GM12878 (cell line): ENCODE results near the gene ASIC2. TPM values are rescaled to one million over a fixed set of nuclear protein-coding genes. Genes with fewer than 3 reads are reported as not detected.

Experiments used
- ATAC-seq: fragments of 200-7000 bp; cut with Tn5 transposase; 3 replicates; pipeline ENCODE4 v1.9.1; 2020; ENCODE audit warnings: mild to moderate bottlenecking, moderate library complexity
- BruUV-seq: library from RNA; stranded (reverse); fragments of 400-500 nt; replicated peaks from 2 replicates; lab custom pipeline; 2021; lab: Mats Ljungman, UMichigan
- CTCF ChIA-PET: fragments of 300-600 bp; sonication (Branson Sonifier 250); formaldehyde crosslinking; extraction: SDS; loops from one replicate; lab custom pipeline; 2021; ENCODE audit warnings: inconsistent platforms; lab: Yijun Ruan, JAX
- POLR2A ChIA-PET: fragments of 350-600 bp; formaldehyde crosslinking; extraction: SDS; loops from one replicate; lab custom pipeline; 2021; ENCODE audit warnings: inconsistent platforms; lab: Charles Lee
- RAD21 ChIA-PET: fragments of 300-600 bp; sonication (Branson Sonifier 250); formaldehyde crosslinking; loops from one replicate; lab custom pipeline; 2023; ENCODE audit warnings: antibody characterized with exemption; ENCODE audit not compliant: unreplicated experiment; lab: Charles Lee
- SMC1A ChIA-PET: fragments of 300-600 bp; sonication (Branson Sonifier 250); formaldehyde crosslinking; loops from one replicate; lab custom pipeline; 2023; ENCODE audit not compliant: unreplicated experiment, uncharacterized antibody; lab: Charles Lee
- DNase-seq: peaks from one replicate; pipeline ENCODE4 v3.0.0-alpha.2; 2011; ENCODE audit warnings: low read depth, low spot score
- FAIRE-seq: peaks from 3 replicates; lab custom pipeline; 2011; peaks lifted over from hg19 to GRCh38; lab: Jason Lieb, UNC
- H2AFZ ChIP-seq: 2 replicates; pipeline ENCODE4 v1.6.0; 2011; ENCODE audit warnings: low read depth, low read length, control low read depth; ENCODE audit not compliant: control insufficient read depth
- H3K27ac ChIP-seq: 2 replicates; pipeline ENCODE4 v1.5.1; 2011; ENCODE audit warnings: control low read depth; ENCODE audit not compliant: control insufficient read depth, insufficient read depth
- H3K27me3 ChIP-seq, 2 experiments: replicated peaks in 1 of 2; 2 replicates each; pipeline versions ENCODE4 v1.6.0 to v1.6.1; 2011; ENCODE audit warnings: low read length in 1 of 2; ENCODE audit not compliant: control insufficient read depth in 2 of 2, insufficient read depth in 2 of 2
- H3K36me3 ChIP-seq, 2 experiments: 2 replicates each; pipeline ENCODE4 v1.5.1; 2011; ENCODE audit warnings: low read length in 1 of 2; ENCODE audit not compliant: control insufficient read depth in 2 of 2, insufficient read depth in 2 of 2
- H3K4me1 ChIP-seq: 2 replicates; pipeline ENCODE4 v1.6.1; 2011; ENCODE audit warnings: mild to moderate bottlenecking, low read length, moderate library complexity, mixed read lengths; ENCODE audit not compliant: control insufficient read depth, insufficient read depth
- H3K4me2 ChIP-seq: 2 replicates; pipeline ENCODE4 v1.6.0; 2011; ENCODE audit warnings: control low read depth; ENCODE audit not compliant: control insufficient read depth, insufficient read depth
- H3K4me3 ChIP-seq: fragments of 200-600 bp; sonication (generic); 2 replicates; pipeline ENCODE4 v1.5.1; 2016
- H3K79me2 ChIP-seq: 2 replicates; pipeline ENCODE4 v1.6.0; 2011; ENCODE audit warnings: low read length; ENCODE audit not compliant: control insufficient read depth, insufficient read depth
- H3K9ac ChIP-seq: 2 replicates; pipeline ENCODE4 v1.8.0; 2011; ENCODE audit warnings: low read length, control low read depth, mixed read lengths; ENCODE audit not compliant: control insufficient read depth, insufficient read depth
- H3K9me3 ChIP-seq: replicated peaks from 3 replicates; pipeline ENCODE4 v1.5.1; 2011; ENCODE audit warnings: mild to moderate bottlenecking, low read length; ENCODE audit not compliant: control insufficient read depth, insufficient read depth
- H4K20me1 ChIP-seq: 2 replicates; pipeline ENCODE4 v1.6.0; 2011; ENCODE audit not compliant: control insufficient read depth, insufficient read depth
- BHLHE40 ChIP-seq, 2 experiments: fragments of 450-650 bp in 1 of 2; IDR thresholded peaks; 2 replicates each; pipeline ENCODE4 v1.6.1; 2011 to 2017; ENCODE audit warnings: low read depth in 2 of 2, borderline replicate concordance in 1 of 2, improper control_type of control experiment in 1 of 2, low read length in 1 of 2, mild to moderate bottlenecking in 1 of 2
- CHD2 ChIP-seq: IDR thresholded peaks from 2 replicates; pipeline ENCODE4 v1.6.1; 2011; ENCODE audit warnings: low read depth, low read length, improper control_type of control experiment, borderline replicate concordance
- EGR1 ChIP-seq, 2 experiments: IDR thresholded peaks; 1 replicate in 1 of 2; 2 replicates in 1 of 2; pipeline ENCODE4 v1.6.1; 2011 to 2012; ENCODE audit warnings: low read depth in 2 of 2, low read length in 2 of 2, borderline replicate concordance in 1 of 2, mild to moderate bottlenecking in 1 of 2, moderate library complexity in 1 of 2
- EZH2 ChIP-seq: IDR thresholded peaks from 2 replicates; pipeline ENCODE4 v1.6.1; 2012; ENCODE audit warnings: low read depth, mild to moderate bottlenecking, control low read depth, inconsistent platforms, low read length, borderline replicate concordance; ENCODE audit not compliant: control insufficient read depth
- MYC ChIP-seq: IDR thresholded peaks from 2 replicates; pipeline ENCODE4 v1.6.1; 2011; ENCODE audit warnings: mild to moderate bottlenecking, low read length, moderate library complexity, inconsistent platforms; ENCODE audit not compliant: insufficient read depth, insufficient replicate concordance, insufficient read length, severe bottlenecking
- NFIC ChIP-seq: IDR thresholded peaks from 2 replicates; pipeline ENCODE4 v1.6.1; 2012; ENCODE audit warnings: low read depth, mild to moderate bottlenecking, inconsistent platforms, low read length, moderate library complexity
- NFYB ChIP-seq: IDR thresholded peaks from 2 replicates; pipeline ENCODE4 v1.6.1; 2011; ENCODE audit warnings: low read depth, mild to moderate bottlenecking, low read length, improper control_type of control experiment, moderate library complexity; ENCODE audit not compliant: insufficient read depth
- NR2C2 ChIP-seq: IDR thresholded peaks from 2 replicates; pipeline ENCODE4 v1.6.1; 2011; ENCODE audit warnings: borderline replicate concordance, low read depth; ENCODE audit not compliant: control insufficient read depth, insufficient read length
- POLR2AphosphoS5 ChIP-seq: IDR thresholded peaks from 2 replicates; pipeline ENCODE4 v1.6.1; 2011; ENCODE audit warnings: mild to moderate bottlenecking, low read length, inconsistent platforms
- RB1 ChIP-seq: fragments of 450-650 bp; formaldehyde crosslinking; IDR thresholded peaks from 2 replicates; pipeline ENCODE4 v1.6.1; 2017; ENCODE audit warnings: mild to moderate bottlenecking, borderline replicate concordance
- SIX5 ChIP-seq: IDR thresholded peaks from 2 replicates; pipeline ENCODE4 v1.6.1; 2011; ENCODE audit warnings: mild to moderate bottlenecking, low read depth, low read length, moderate library complexity; ENCODE audit not compliant: severe bottlenecking
- SMAD1 ChIP-seq: fragments of 450-650 bp; IDR thresholded peaks from 2 replicates; pipeline ENCODE4 v1.6.1; 2018; ENCODE audit warnings: mild to moderate bottlenecking, low read depth; ENCODE audit not compliant: partially characterized antibody
- ZZZ3 ChIP-seq: IDR thresholded peaks from 2 replicates; pipeline ENCODE4 v1.6.1; 2011; ENCODE audit warnings: low read depth; ENCODE audit not compliant: control insufficient read depth, insufficient read length
- WGBS: methylation state at CpG from one replicate; pipeline ENCODE4 v1.1.6; 2016; ENCODE audit warnings: low lambda C conversion rate; ENCODE audit not compliant: insufficient replicate concordance, insufficient coverage; ENCODE audit errors: missing lambda C conversion rate; 5-methylcytosine and 5-hydroxymethylcytosine counted together
- in situ Hi-C: fragments of 300-500 bp; cut with MboI; formaldehyde crosslinking; loops from 9 replicates; pipeline ENCODE4 v1.14.3; 2018; ENCODE audit warnings: mixed read lengths
- intact Hi-C: fragments of 100-400 bp; cut with micrococcal nuclease; formaldehyde crosslinking; loops from one replicate; pipeline ENCODE4 v1.14.2; 2022; ENCODE audit not compliant: unreplicated experiment
- polyA plus RNA-seq, 11 experiments: library from polyadenylated mRNA; depleted of rRNA in 4 of 11; unstranded in 6 of 11; stranded (reverse) in 5 of 11; fragments of >200 nt; fragmentation: Nextera tagmentation in 4 of 11; fragmentation: Illumina TruSeq in 1 of 11; extraction: Ambion mirVana in 4 of 11; extraction: Trizol in 1 of 11; gene quantifications; 1 replicate in 1 of 11; 2 replicates in 10 of 11; pipeline versions ENCODE4 v1.2.1 to v1.2.3, GENCODE V29; 2011 to 2016; ENCODE audit warnings: inconsistent platforms in 2 of 11, missing spikeins in 2 of 11, low read depth in 1 of 11
- total RNA-seq, 4 experiments: library from RNA; depleted of rRNA in 3 of 4; stranded (reverse); fragments of >200 nt in 3 of 4; fragmentation: Illumina TruSeq in 1 of 4; extraction: Trizol in 1 of 4; gene quantifications; 2 replicates each; pipeline versions ENCODE4 v1.2.1 to v1.2.3, GENCODE V29; 2013 to 2021
- TF ChIP-seq, protein P1 (sequence below), 3 experiments: IDR thresholded peaks in 2 of 3; conservative IDR thresholded peaks in 1 of 3; 2 replicates each; pipeline ENCODE4 v1.5.1; 2011; ENCODE audit warnings: low read depth in 3 of 3, low read length in 3 of 3, mild to moderate bottlenecking in 3 of 3, control low read depth in 2 of 3, moderate library complexity in 2 of 3, inconsistent platforms in 1 of 3, mixed read lengths in 1 of 3; ENCODE audit not compliant: control insufficient read depth in 2 of 3, insufficient read depth in 1 of 3; ENCODE audit errors: extremely low read depth in 1 of 3
- TF ChIP-seq, protein P2 (sequence below): fragments of 450-650 bp; IDR thresholded peaks from 2 replicates; pipeline ENCODE4 v1.6.1; 2016; ENCODE audit warnings: mild to moderate bottlenecking
- TF ChIP-seq, protein P3 (sequence below): IDR thresholded peaks from 2 replicates; pipeline ENCODE4 v1.6.1; 2011; ENCODE audit warnings: low read depth, low read length, improper control_type of control experiment, borderline replicate concordance
- TF ChIP-seq, protein P4 (sequence below): IDR thresholded peaks from 2 replicates; pipeline ENCODE4 v1.6.1; 2012; ENCODE audit warnings: low read depth, low read length, improper control_type of control experiment

ASIC2 gene
- total and polyA plus RNA-seq, 10 of the 15 experiments (the other 5 are each of a cell fraction or from before 2014, with no cell fraction given), result not detected

DNA sequence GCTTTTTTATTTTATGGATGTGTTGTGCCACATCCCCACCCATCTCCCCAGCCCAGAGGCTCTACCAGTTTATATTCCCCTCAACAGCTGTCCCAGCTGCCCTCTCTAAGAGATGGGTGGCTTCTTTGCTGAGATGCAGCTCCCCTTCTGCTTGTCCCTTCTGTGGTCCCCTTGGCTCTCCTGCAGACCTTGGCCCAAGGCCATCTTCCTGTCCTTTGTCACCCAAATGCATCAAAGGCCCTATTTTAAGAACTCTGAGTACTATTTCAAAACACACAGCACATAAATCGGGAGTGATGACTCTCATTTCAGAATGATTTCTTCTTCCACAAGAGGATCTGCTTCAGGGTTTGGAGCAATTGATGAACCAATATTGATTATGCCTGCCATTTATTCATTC is 216.1 kb downstream of the ASIC2 start:
- no peak overlapping the region for H3K4me3 ChIP-seq
- no peaks in the 10 kb centered on the region for H3K36me3 ChIP-seq
- no peak overlapping the region for H2AFZ ChIP-seq
- H4K20me1 ChIP-seq, result no peaks in the 10 kb centered on the region
- FAIRE-seq (no peak), DNase-seq (no peak), ATAC-seq (no peak)
- H3K9ac ChIP-seq, result no peak overlapping the region
- no peak overlapping the region for H3K4me2 ChIP-seq
- SMC1A ChIA-PET, result no interaction called here
- H3K27me3 ChIP-seq, result peaks cover 0 to 8% of the 10 kb centered on the region in 2 experiments; a peak in 2 of 4 replicates
- in situ Hi-C loops (no loop called here), intact Hi-C loops (no loop called here)
- no peaks in the 10 kb centered on the region for H3K4me1 ChIP-seq
- no peak overlapping the region for H3K27ac ChIP-seq
- RAD21 ChIA-PET, result no interaction called here
- H3K79me2 ChIP-seq, result no peaks in the 10 kb centered on the region
- WGBS, result 0% methylated on average over 1 of the region's 1 CpG
- H3K9me3 ChIP-seq, result no peaks in the 10 kb centered on the region
- no TSS peak for BruUV-seq
- CTCF ChIA-PET, result no interaction called here
- POLR2A ChIA-PET, result no interaction called here
- TF ChIP-seq, protein P1, sequence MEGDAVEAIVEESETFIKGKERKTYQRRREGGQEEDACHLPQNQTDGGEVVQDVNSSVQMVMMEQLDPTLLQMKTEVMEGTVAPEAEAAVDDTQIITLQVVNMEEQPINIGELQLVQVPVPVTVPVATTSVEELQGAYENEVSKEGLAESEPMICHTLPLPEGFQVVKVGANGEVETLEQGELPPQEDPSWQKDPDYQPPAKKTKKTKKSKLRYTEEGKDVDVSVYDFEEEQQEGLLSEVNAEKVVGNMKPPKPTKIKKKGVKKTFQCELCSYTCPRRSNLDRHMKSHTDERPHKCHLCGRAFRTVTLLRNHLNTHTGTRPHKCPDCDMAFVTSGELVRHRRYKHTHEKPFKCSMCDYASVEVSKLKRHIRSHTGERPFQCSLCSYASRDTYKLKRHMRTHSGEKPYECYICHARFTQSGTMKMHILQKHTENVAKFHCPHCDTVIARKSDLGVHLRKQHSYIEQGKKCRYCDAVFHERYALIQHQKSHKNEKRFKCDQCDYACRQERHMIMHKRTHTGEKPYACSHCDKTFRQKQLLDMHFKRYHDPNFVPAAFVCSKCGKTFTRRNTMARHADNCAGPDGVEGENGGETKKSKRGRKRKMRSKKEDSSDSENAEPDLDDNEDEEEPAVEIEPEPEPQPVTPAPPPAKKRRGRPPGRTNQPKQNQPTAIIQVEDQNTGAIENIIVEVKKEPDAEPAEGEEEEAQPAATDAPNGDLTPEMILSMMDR (IDR thresholded peaks at IDR 0.05 in 2 of 3, conservative IDR thresholded peaks at IDR 0.05 in 1 of 3; ENCODE audit: control insufficient read depth in 2 of 3, extremely low read depth in 1 of 3, insufficient read depth in 1 of 3, low read depth in 3 of 3, low read length in 3 of 3), result no peak
- TF ChIP-seq, protein P2, sequence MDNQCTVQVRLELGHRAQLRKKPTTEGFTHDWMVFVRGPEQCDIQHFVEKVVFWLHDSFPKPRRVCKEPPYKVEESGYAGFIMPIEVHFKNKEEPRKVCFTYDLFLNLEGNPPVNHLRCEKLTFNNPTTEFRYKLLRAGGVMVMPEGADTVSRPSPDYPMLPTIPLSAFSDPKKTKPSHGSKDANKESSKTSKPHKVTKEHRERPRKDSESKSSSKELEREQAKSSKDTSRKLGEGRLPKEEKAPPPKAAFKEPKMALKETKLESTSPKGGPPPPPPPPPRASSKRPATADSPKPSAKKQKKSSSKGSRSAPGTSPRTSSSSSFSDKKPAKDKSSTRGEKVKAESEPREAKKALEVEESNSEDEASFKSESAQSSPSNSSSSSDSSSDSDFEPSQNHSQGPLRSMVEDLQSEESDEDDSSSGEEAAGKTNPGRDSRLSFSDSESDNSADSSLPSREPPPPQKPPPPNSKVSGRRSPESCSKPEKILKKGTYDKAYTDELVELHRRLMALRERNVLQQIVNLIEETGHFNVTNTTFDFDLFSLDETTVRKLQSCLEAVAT, result no peak
- TF ChIP-seq RB1 (no peak), BHLHE40 (IDR thresholded peaks at IDR 0.05; ENCODE audit: borderline replicate concordance in 1 of 2, low read depth in 2 of 2, low read length in 1 of 2) (no peak), ZZZ3 (no peak), POLR2AphosphoS5 (no peak), NR2C2 (no peak), EGR1 (IDR thresholded peaks at IDR 0.05; ENCODE audit: borderline replicate concordance in 1 of 2, low read depth in 2 of 2, low read length in 2 of 2) (no peak), SIX5 (no peak), SMAD1 (no peak), EZH2 (no peak), NFIC (no peak), CHD2 (no peak), MYC (no peak), NFYB (no peak)
- TF ChIP-seq, protein P3, sequence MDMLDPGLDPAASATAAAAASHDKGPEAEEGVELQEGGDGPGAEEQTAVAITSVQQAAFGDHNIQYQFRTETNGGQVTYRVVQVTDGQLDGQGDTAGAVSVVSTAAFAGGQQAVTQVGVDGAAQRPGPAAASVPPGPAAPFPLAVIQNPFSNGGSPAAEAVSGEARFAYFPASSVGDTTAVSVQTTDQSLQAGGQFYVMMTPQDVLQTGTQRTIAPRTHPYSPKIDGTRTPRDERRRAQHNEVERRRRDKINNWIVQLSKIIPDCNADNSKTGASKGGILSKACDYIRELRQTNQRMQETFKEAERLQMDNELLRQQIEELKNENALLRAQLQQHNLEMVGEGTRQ, result no peak
- TF ChIP-seq, protein P4, sequence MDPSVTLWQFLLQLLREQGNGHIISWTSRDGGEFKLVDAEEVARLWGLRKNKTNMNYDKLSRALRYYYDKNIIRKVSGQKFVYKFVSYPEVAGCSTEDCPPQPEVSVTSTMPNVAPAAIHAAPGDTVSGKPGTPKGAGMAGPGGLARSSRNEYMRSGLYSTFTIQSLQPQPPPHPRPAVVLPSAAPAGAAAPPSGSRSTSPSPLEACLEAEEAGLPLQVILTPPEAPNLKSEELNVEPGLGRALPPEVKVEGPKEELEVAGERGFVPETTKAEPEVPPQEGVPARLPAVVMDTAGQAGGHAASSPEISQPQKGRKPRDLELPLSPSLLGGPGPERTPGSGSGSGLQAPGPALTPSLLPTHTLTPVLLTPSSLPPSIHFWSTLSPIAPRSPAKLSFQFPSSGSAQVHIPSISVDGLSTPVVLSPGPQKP, result no peak
